SK-N-MC (cell line): ENCODE measurements around the gene TDP2.
"Not testable (repeated sequence)": the region's sequence is repeated elsewhere in the genome, so short reads cannot be mapped to it uniquely, and the experiment has no call there.

Experiments
- DNase-seq: peaks from one replicate; pipeline ENCODE4 v3.0.0-alpha.2; 2011; ENCODE audit warnings: low read depth, low spot score
- H3K27ac ChIP-seq: fragments of 200-600 bp; sonication (generic); 2 replicates; pipeline ENCODE4 v1.5.1; 2016; ENCODE audit warnings: mixed run types
- H3K36me3 ChIP-seq: fragments of 200-600 bp; sonication (generic); 2 replicates; pipeline ENCODE4 v1.6.1; 2017; ENCODE audit warnings: antibody characterized with exemption, low read length, mixed read lengths; ENCODE audit not compliant: insufficient read depth
- H3K4me3 ChIP-seq: fragments of 200-600 bp; sonication (generic); 2 replicates; pipeline ENCODE4 v1.5.1; 2016
- H3K9ac ChIP-seq: fragments of 200-600 bp; sonication (generic); 2 replicates; pipeline ENCODE4 v1.8.0; 2017; ENCODE audit warnings: mixed run types, mixed read lengths; ENCODE audit not compliant: insufficient read length
- H3K9me3 ChIP-seq: fragments of 200-600 bp; sonication (generic); 2 replicates; pipeline ENCODE4 v1.6.1; 2017; ENCODE audit warnings: low read depth, mild to moderate bottlenecking, antibody characterized with exemption, low read length, moderate library complexity, mixed read lengths
- EZH2 ChIP-seq: fragments of 200-600 bp; sonication (generic); IDR thresholded peaks from one replicate; pipeline ENCODE4 v1.6.1; 2017; ENCODE audit warnings: antibody characterized with exemption
- FOXP2 ChIP-seq: optimal IDR thresholded peaks from 2 replicates; pipeline ENCODE3; 2011; ENCODE audit warnings: mild to moderate bottlenecking, moderate library complexity; ENCODE audit not compliant: insufficient read depth; ENCODE audit errors: extremely low read length, control extremely low read depth
- POLR2AphosphoS5 ChIP-seq: IDR thresholded peaks from 2 replicates; pipeline ENCODE4 v1.6.1; 2012; ENCODE audit warnings: mild to moderate bottlenecking, low read depth, low read length, borderline replicate concordance

TDP2 gene

GRCh38 chr6:24644377-24644776, 22.3 kb downstream of the TDP2 start:
- Histone ChIP-seq H3K27ac (no peak overlapping the region), H3K9ac (no peak overlapping the region), H3K36me3 (no peaks in the 10 kb centered on the region), H3K4me3 (no peak overlapping the region), H3K9me3 (no peaks in the 10 kb centered on the region)
- no peak for DNase-seq
- no peak for TF ChIP-seq POLR2AphosphoS5
- no peak for TF ChIP-seq EZH2
- TF ChIP-seq FOXP2: no peak

GRCh38 chr6:24643920-24644319, 22.8 kb downstream of the TDP2 start:
- H3K9me3 ChIP-seq: no peaks in the 10 kb centered on the region
- no peak for TF ChIP-seq POLR2AphosphoS5
- no peak for TF ChIP-seq FOXP2
- TF ChIP-seq EZH2: no peak
- H3K27ac ChIP-seq: no peak overlapping the region
- no peak overlapping the region for H3K9ac ChIP-seq
- H3K4me3 ChIP-seq: no peak overlapping the region
- no peak for DNase-seq
- no peaks in the 10 kb centered on the region for H3K36me3 ChIP-seq

- Histone ChIP-seq H3K27ac (no peak overlapping the region), H3K9me3 (no peaks in the 10 kb centered on the region), H3K4me3 (no peak overlapping the region), H3K9ac (no peak overlapping the region), H3K36me3 (no peaks in the 10 kb centered on the region)
- no peak for TF ChIP-seq EZH2
- TF ChIP-seq FOXP2: no peak
- TF ChIP-seq POLR2AphosphoS5: no peak
- DNase-seq: no peak
These were observed 24.6 kb downstream of the TDP2 start for GRCh38 chr6:24642061-24642460.

- not testable (repeated sequence) for H3K9me3 ChIP-seq, H3K4me3 ChIP-seq, H3K36me3 ChIP-seq, H3K27ac ChIP-seq, DNase-seq, H3K9ac ChIP-seq
These were observed 26.1 kb downstream of the TDP2 start for GRCh38 chr6:24640631-24641030.

- H3K9ac ChIP-seq: no peak overlapping the region
- no peaks in the 10 kb centered on the region for H3K36me3 ChIP-seq
- no peak overlapping the region for H3K4me3 ChIP-seq
- no peaks in the 10 kb centered on the region; the same call in 1 of the 2 replicates for H3K9me3 ChIP-seq
- TF ChIP-seq POLR2AphosphoS5: no peak
- TF ChIP-seq FOXP2: no peak
- TF ChIP-seq EZH2: no peak
- DNase-seq: no peak
- no peak overlapping the region for H3K27ac ChIP-seq
These were observed 26.5 kb downstream of the TDP2 start for GRCh38 chr6:24640166-24640565.

- no peak overlapping the region for H3K9ac ChIP-seq
- H3K9me3 ChIP-seq: no peaks in the 10 kb centered on the region; the same call in 1 of the 2 replicates
- no peak for DNase-seq
- H3K36me3 ChIP-seq: no peaks in the 10 kb centered on the region
- H3K4me3 ChIP-seq: no peak overlapping the region
- H3K27ac ChIP-seq: no peak overlapping the region
- TF ChIP-seq EZH2 (no peak), FOXP2 (no peak)
These were observed 30.0 kb downstream of the TDP2 start for GRCh38 chr6:24636681-24637080.

- no peaks in the 10 kb centered on the region for H3K36me3 ChIP-seq
- H3K4me3 ChIP-seq: no peak overlapping the region
- DNase-seq: no peak
- H3K27ac ChIP-seq: no peak overlapping the region
- no peaks in the 10 kb centered on the region; the same call in 1 of the 2 replicates for H3K9me3 ChIP-seq
- no peak for TF ChIP-seq EZH2
- no peak for TF ChIP-seq FOXP2
- no peak for TF ChIP-seq POLR2AphosphoS5
- no peak overlapping the region for H3K9ac ChIP-seq
These were observed 34.1 kb downstream of the TDP2 start for GRCh38 chr6:24632573-24632972.

- Histone ChIP-seq H3K36me3 (no peaks in the 10 kb centered on the region), H3K27ac (no peak overlapping the region), H3K9me3 (no peaks in the 10 kb centered on the region; the same call in 1 of the 2 replicates), H3K4me3 (no peak overlapping the region), H3K9ac (no peak overlapping the region)
- DNase-seq: no peak
- TF ChIP-seq POLR2AphosphoS5: no peak
- TF ChIP-seq EZH2: no peak
- TF ChIP-seq FOXP2: no peak
These were observed 35.0 kb downstream of the TDP2 start for GRCh38 chr6:24631671-24632070.

GRCh38 chr6:24630856-24631505, 35.7 kb downstream of the TDP2 start:
- H3K9ac ChIP-seq: no peak overlapping the region
- no peak overlapping the region for H3K4me3 ChIP-seq
- H3K36me3 ChIP-seq: no peaks in the 10 kb centered on the region
- TF ChIP-seq FOXP2 (no peak), POLR2AphosphoS5 (no peak), EZH2 (no peak)
- DNase-seq: no peak
- no peak overlapping the region for H3K27ac ChIP-seq
- H3K9me3 ChIP-seq: no peaks in the 10 kb centered on the region; the same call in 1 of the 2 replicates
